Ovary (tissue), 9 donors: Measurements from ENCODE around the gene ARMC8. TPM values are rescaled to one million over a fixed set of nuclear protein-coding genes. Genes with fewer than 3 reads are reported as not detected.

ENCODE experiments used
- DNase-seq, 5 donors: peaks; one replicate each; pipeline ENCODE4 v3.0.0-alpha.2; 2019 to 2020
- H3K27ac ChIP-seq, 2 donors: fragments of 200-600 bp; one replicate each; pipeline versions ENCODE4 v1.5.1 to v1.8.0; 2019 to 2022
- H3K27me3 ChIP-seq: fragments of 200-600 bp; one replicate; pipeline ENCODE4 v1.8.0; 2022
- H3K36me3 ChIP-seq: fragments of 200-600 bp; sonication (generic); one replicate; pipeline ENCODE4 v1.5.1; 2019
- H3K4me1 ChIP-seq: one replicate; pipeline ENCODE4 v1.8.1; 2013; ENCODE audit warnings: mild to moderate bottlenecking, moderate library complexity; ENCODE audit not compliant: insufficient read depth
- H3K4me3 ChIP-seq: fragments of 200-600 bp; sonication (generic); one replicate; pipeline ENCODE4 v1.5.1; 2017
- H3K9me3 ChIP-seq, 2 donors: fragments of 200-600 bp in 1 of 2; sonication (generic) in 1 of 2; one replicate each; pipeline versions ENCODE4 v1.5.1 to v1.8.1; 2013 to 2019; ENCODE audit warnings: mild to moderate bottlenecking in 1 of 2, moderate library complexity in 1 of 2
- CTCF ChIP-seq, 3 donors: fragments of 450-650 bp in 2 of 3; fragments of 200-600 bp in 1 of 3; IDR thresholded peaks; one replicate each; pipeline versions ENCODE4 v1.5.1 to v1.8.0; 2016 to 2022; ENCODE audit warnings: antibody characterized with exemption in 3 of 3, mild to moderate bottlenecking in 1 of 3
- EP300 ChIP-seq: sonication (generic); formaldehyde crosslinking; IDR thresholded peaks from one replicate; pipeline ENCODE4 v1.6.1; 2017; ENCODE audit warnings: antibody characterized with exemption
- POLR2A ChIP-seq: fragments of 450-650 bp; IDR thresholded peaks from one replicate; pipeline ENCODE4 v1.6.1; 2017; ENCODE audit warnings: antibody characterized with exemption, mild to moderate bottlenecking, moderate library complexity
- WGBS, 3 donors: extraction: QIAGEN DNeasy Blood & Tissue Kit in 1 of 3; methylation state at CpG; one replicate each; pipeline versions ENCODE4 v1.1.5 to v1.1.7; 2013 to 2017; 5-methylcytosine and 5-hydroxymethylcytosine counted together
- intact Hi-C, 4 donors: fragments of 100-400 bp; cut with DNase I; formaldehyde crosslinking; loops; one replicate each; pipeline versions ENCODE4 v1.11.0 to v1.15.1; 2022 to 2023
- polyA plus RNA-seq, 2 donors: library from polyadenylated mRNA; stranded (reverse); fragments of 200-250 nt in 1 of 2; fragments of 350-450 nt in 1 of 2; fragmentation: Illumina TruSeq in 1 of 2; extraction: RNeasy Lipid Tissue Mini Kit (QIAGEN cat#74804) in 1 of 2; gene quantifications; one replicate each; pipeline ENCODE4 v1.2.3, GENCODE V29; 2013 to 2014
- total RNA-seq, 7 donors: library from RNA; depleted of rRNA in 2 of 7; stranded (reverse); fragments of >200 nt in 2 of 7; fragmentation: NEBNext Ultra II Directional in 3 of 7; extraction: Animal tissue kit (Norgen Biotek cat#: 25700) in 3 of 7; gene quantifications; one replicate each; pipeline versions ENCODE4 v1.1.0 to v1.2.4, GENCODE V29; 2016 to 2023
- donor health status: DM: no; HTN: no; CAD: no; lungs with moderate emphysema.
- donor health status: DM: no; HTN: no; CAD: no.
- donor health status: Bipolar disorder and iron deficiency.
- donor health status: DM: yes; HTN: yes; CAD: no.
- donor health status: DM: no; HTN: no; CAD: no.
- donor health status: DM: yes; HTN: yes; CAD: no.

Gene ARMC8
- total and polyA plus RNA-seq, 9 donors: 14.3 to 49.2 (median 42.9) TPM

DNA sequence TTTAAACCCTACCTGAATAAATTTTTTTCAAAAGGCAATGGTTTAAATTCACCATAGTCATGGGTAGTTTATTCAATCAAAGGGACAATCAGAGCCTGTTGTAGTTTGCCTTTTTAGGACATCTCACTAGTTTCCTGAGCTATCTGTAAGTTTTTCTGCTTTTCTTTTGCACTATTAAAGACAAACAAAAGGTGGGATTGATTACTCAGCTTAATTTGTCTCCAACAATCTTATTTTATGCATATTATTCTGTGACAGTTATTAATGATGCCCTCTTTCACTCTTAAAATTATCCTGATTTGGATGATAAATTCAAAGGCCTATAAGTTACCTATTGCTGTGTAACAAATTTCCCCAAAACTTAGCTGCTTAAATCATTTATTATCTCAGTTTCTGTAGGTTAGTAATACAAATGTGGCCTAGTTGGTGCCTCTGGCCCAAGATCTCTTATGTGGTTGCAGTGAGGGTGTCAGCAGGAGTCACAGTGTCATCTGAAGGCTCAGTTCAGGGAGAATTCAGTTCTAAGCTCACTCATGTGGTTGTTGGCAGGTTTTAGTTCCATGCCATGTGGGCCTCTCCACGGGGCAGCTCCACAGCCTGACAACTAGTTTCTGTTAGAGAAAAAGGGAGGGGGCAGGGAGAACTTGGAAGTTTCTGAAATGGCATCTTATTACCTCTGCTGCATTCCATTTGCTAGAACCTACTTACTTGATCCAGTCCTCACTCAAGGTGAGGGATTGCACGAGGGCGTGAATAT lies 16.0 kb downstream of the ARMC8 start:
- no peaks in the 10 kb centered on the region for H3K36me3 ChIP-seq
- H3K4me1 ChIP-seq: peaks cover 3% of the 10 kb centered on the region
- H3K27ac ChIP-seq: no peak overlapping the region
- intact Hi-C loops: no loop called here
- no peaks in the 10 kb centered on the region for H3K9me3 ChIP-seq
- no peaks in the 10 kb centered on the region for H3K27me3 ChIP-seq
- no peak for DNase-seq
- WGBS, 3 donors: 85 to 92% (median 89%) methylated on average over 3 of the region's 3 CpGs
- H3K4me3 ChIP-seq: no peak overlapping the region
- TF ChIP-seq CTCF (IDR thresholded peaks at IDR 0.05) (no peak), EP300 (no peak), POLR2A (no peak)

DNA sequence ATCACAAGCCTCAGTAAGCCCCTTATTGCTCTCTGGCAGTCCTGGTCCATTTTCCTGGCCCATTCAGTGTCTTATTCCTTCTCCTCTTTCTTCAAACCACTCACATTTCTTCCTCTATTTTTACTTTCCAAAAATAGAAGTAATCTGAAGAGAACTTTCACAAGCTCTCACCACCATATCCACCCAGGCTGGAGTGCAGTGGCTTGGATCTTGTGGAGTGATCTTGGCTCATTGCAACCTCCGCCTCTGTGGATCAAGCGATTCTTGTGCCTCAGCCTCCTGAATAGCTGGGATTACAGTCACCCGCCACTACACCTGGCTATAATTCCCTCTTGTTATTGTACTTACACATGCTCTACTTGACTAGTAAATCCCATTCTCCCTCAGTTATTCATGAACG lies 16.8 kb downstream of the ARMC8 start:
- TF ChIP-seq POLR2A (no peak), CTCF (IDR thresholded peaks at IDR 0.05) (no peak), EP300 (no peak)
- Histone ChIP-seq H3K4me1 (peaks cover 3% of the 10 kb centered on the region), H3K4me3 (no peak overlapping the region), H3K9me3 (no peaks in the 10 kb centered on the region), H3K27ac (no peak overlapping the region), H3K36me3 (no peaks in the 10 kb centered on the region), H3K27me3 (no peaks in the 10 kb centered on the region)
- 89 to 93% (median 91%) methylated on average over 4 of the region's 4 CpGs for WGBS, 3 donors
- no peak for DNase-seq
- intact Hi-C loops: no loop called here

DNA sequence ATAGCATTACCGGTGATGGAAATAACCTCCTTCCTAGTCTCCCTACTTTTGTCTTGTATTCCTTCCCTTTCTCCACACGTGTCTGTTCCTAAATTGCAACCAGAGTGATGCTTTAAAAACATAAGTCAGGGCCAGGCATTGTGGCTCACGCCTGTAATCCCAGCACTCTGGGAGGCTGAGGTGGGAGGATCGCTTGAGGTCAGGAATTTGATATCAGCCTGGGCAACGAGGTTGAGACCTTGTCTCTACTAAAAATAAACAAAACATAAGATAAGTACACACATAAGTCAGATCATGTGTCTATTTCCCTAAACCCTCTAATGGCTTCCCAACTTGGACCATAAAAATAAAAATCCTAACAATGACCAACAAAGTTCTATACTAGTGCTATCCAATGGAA lies 18.4 kb downstream of the ARMC8 start:
- 55 to 60% (median 59%) methylated on average over 5 of the region's 5 CpGs for WGBS, 3 donors

GRCh38 chr3:138206196-138206595 lies 19.1 kb downstream of the ARMC8 start:
- Histone ChIP-seq H3K9me3 (no peaks in the 10 kb centered on the region), H3K36me3 (no peaks in the 10 kb centered on the region), H3K4me1 (peaks cover 3% of the 10 kb centered on the region), H3K4me3 (no peak overlapping the region), H3K27ac (no peak overlapping the region), H3K27me3 (no peaks in the 10 kb centered on the region)
- intact Hi-C loops: no loop called here
- DNase-seq: no peak
- TF ChIP-seq POLR2A (no peak), EP300 (no peak), CTCF (IDR thresholded peaks at IDR 0.05) (no peak)
- 97 to 98% (median 97%) methylated on average over 2 of the region's 2 CpGs for WGBS, 3 donors

More for the DNA sequence above, 18.4 kb downstream of the ARMC8 start:
- no peak overlapping the region for H3K4me3 ChIP-seq
- intact Hi-C loops: no loop called here
- H3K27me3 ChIP-seq: no peaks in the 10 kb centered on the region
- no peak overlapping the region for H3K27ac ChIP-seq
- H3K9me3 ChIP-seq: no peaks in the 10 kb centered on the region
- peaks cover 3% of the 10 kb centered on the region for H3K4me1 ChIP-seq
- DNase-seq: no peak
- H3K36me3 ChIP-seq: no peaks in the 10 kb centered on the region
- TF ChIP-seq EP300: no peak
- no peak for TF ChIP-seq POLR2A
- TF ChIP-seq CTCF (IDR thresholded peaks at IDR 0.05): no peak
